Measurements from ENCODE around the gene KCTD5. TPM values are rescaled to one million over a fixed set of nuclear protein-coding genes. Genes with fewer than 3 reads are reported as not detected.
A peak's percentile ranks its signal among the peaks of the same experiment; 100 is the strongest.
"Not testable (repeated sequence)": the region's sequence is repeated elsewhere in the genome, so short reads cannot be mapped to it uniquely, and the experiment has no call there.

Gene KCTD5
- total RNA-seq, 1 experiment from 2014 or later: 49.4 TPM

- H3K9me3 Mint-ChIP-seq (ENCODE audit: unreplicated experiment); H3K27ac Mint-ChIP-seq (ENCODE audit: low read depth, unreplicated experiment); H3K4me3 Mint-ChIP-seq (ENCODE audit: unreplicated experiment); BruUV-seq (replicated peaks); H3K27me3 Mint-ChIP-seq (ENCODE audit: insufficient read depth, unreplicated experiment); intact Hi-C loops (cut with micrococcal nuclease): not testable (repeated sequence)
- CTCF ChIA-PET: interaction anchor here (0.8 kb wide), 2 partner anchors 14 to 477 kb away, joined by 4 read pairs; no protein-coding TSS in a partner anchor
- Mint-ChIP-seq H3K36me3 (ENCODE audit: insufficient read depth, unreplicated experiment) (peaks cover 27% of the 10 kb centered on the region), H3K4me1 (ENCODE audit: insufficient read depth, unreplicated experiment) (peaks cover 19% of the 10 kb centered on the region)
- POLR2A ChIA-PET: interaction anchor here (0.8 to 1.2 kb wide), 2 partner anchors 12 to 67 kb away, joined by 3 read pairs; partner anchors contain the start of gene KCTD5
- TF ChIP-seq, protein P1, sequence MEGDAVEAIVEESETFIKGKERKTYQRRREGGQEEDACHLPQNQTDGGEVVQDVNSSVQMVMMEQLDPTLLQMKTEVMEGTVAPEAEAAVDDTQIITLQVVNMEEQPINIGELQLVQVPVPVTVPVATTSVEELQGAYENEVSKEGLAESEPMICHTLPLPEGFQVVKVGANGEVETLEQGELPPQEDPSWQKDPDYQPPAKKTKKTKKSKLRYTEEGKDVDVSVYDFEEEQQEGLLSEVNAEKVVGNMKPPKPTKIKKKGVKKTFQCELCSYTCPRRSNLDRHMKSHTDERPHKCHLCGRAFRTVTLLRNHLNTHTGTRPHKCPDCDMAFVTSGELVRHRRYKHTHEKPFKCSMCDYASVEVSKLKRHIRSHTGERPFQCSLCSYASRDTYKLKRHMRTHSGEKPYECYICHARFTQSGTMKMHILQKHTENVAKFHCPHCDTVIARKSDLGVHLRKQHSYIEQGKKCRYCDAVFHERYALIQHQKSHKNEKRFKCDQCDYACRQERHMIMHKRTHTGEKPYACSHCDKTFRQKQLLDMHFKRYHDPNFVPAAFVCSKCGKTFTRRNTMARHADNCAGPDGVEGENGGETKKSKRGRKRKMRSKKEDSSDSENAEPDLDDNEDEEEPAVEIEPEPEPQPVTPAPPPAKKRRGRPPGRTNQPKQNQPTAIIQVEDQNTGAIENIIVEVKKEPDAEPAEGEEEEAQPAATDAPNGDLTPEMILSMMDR (IDR thresholded peaks at IDR 0.05; ENCODE audit: unreplicated experiment): peak; percentile 60
- DNase-seq (ENCODE audit: unreplicated experiment): peak; percentile 47
Observed at GRCh38 chr16:2670017-2670416, 12.3 kb upstream of the KCTD5 start.

- H3K27ac Mint-ChIP-seq (ENCODE audit: low read depth, unreplicated experiment); H3K4me3 Mint-ChIP-seq (ENCODE audit: unreplicated experiment); CTCF ChIA-PET; H3K27me3 Mint-ChIP-seq (ENCODE audit: insufficient read depth, unreplicated experiment); POLR2A ChIA-PET; BruUV-seq (replicated peaks); H3K9me3 Mint-ChIP-seq (ENCODE audit: unreplicated experiment); DNase-seq (ENCODE audit: unreplicated experiment); intact Hi-C loops (cut with micrococcal nuclease): not testable (repeated sequence)
- Mint-ChIP-seq H3K36me3 (ENCODE audit: insufficient read depth, unreplicated experiment) (peaks cover 29% of the 10 kb centered on the region), H3K4me1 (ENCODE audit: insufficient read depth, unreplicated experiment) (peaks cover 19% of the 10 kb centered on the region)
- TF ChIP-seq, protein P1 (IDR thresholded peaks at IDR 0.05; ENCODE audit: unreplicated experiment): peak; percentile 24
Observed at GRCh38 chr16:2671193-2671592, 11.1 kb upstream of the KCTD5 start.

DNA sequence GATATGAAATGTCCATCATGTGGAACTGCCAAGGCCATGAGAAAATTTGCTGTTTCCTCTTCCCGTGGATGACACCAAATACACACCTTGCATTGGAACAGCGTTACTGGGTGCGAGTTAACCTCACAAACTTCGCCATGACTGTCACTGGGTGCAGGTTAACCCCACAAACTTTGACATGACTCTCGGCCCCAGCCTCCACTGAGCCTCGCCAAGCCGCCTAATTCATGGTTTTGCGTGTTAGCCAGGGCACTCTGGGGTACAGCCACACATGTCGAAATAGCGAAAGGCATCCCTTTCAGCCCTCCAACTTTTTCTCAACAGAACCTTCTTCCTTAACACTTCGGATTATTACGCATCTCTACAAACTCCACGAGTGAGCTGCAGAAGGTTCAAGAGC, 10.6 kb upstream of the KCTD5 start:
- peaks cover 19% of the 10 kb centered on the region for H3K4me1 Mint-ChIP-seq (ENCODE audit: insufficient read depth, unreplicated experiment)
- peaks cover 27% of the 10 kb centered on the region for H3K36me3 Mint-ChIP-seq (ENCODE audit: insufficient read depth, unreplicated experiment)
- H3K27ac Mint-ChIP-seq (ENCODE audit: low read depth, unreplicated experiment): no peak overlapping the region
- intact Hi-C loops (cut with micrococcal nuclease): no loop called here
- ChIA-PET CTCF (interaction anchor here (0.6 kb wide), 1 partner anchor 10 kb away, joined by 4 read pairs; no protein-coding TSS in a partner anchor), POLR2A (no interaction called here)
- DNase-seq (ENCODE audit: unreplicated experiment): no peak
- no TSS peak for BruUV-seq (replicated peaks)
- H3K4me3 Mint-ChIP-seq (ENCODE audit: unreplicated experiment): peak overlapping the region; percentile 72
- H3K9me3 Mint-ChIP-seq (ENCODE audit: unreplicated experiment): no peaks in the 10 kb centered on the region
- TF ChIP-seq, protein P1 (IDR thresholded peaks at IDR 0.05; ENCODE audit: unreplicated experiment): no peak
- no peaks in the 10 kb centered on the region for H3K27me3 Mint-ChIP-seq (ENCODE audit: insufficient read depth, unreplicated experiment)

DNA sequence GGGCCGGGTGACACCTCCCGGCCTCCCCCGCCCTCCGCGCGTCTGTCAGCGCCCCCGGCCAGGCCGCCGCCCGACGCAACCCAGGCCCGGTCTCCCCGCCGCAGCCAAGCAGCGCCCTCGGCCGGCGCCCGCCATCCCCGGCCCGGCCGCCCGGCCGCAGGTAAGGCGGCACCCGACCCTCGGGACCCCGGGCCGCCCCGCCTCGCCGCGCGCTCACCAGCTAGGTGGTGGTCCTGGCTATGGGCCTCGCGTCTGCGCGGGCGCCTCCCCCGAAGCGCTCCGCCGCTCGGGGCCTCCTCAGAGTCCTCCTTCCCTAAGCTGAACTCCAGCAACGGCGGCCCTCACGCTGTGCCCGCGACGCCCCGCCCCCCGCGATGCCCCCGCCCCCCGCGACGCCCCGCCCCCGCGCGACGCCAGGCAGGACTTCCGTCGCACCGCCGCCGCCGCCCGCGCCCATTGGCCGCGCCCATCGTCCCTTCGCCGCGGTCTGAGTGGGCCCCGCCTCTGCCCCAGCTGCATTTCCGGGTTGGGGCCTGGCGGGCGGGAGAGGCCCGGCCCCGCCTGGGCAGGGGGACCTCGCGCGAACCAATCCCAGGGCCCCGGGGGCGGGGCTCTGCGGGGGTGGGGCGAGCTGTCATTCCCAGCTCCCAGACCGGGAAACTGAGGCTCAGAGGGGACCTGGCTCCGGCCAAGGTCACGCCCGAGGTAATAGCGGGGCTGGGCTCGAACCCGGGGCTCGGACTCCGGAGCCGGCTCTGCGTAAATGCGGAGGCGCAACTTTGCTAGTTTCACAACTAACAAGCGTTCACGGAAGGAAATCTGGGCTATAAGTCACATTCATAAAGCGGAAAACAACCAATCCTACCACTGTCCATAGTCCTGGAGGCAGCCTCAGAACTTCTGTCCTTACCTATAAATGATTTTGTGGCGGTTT, 9.0 kb upstream of the KCTD5 start:
- Mint-ChIP-seq H3K36me3 (ENCODE audit: insufficient read depth, unreplicated experiment) (peaks cover 19% of the 10 kb centered on the region), H3K27me3 (ENCODE audit: insufficient read depth, unreplicated experiment) (no peaks in the 10 kb centered on the region), H3K4me3 (ENCODE audit: unreplicated experiment) (peak overlapping the region; percentile 69), H3K9me3 (ENCODE audit: unreplicated experiment) (no peaks in the 10 kb centered on the region), H3K27ac (ENCODE audit: low read depth, unreplicated experiment) (peak overlapping the region; percentile 74), H3K4me1 (ENCODE audit: insufficient read depth, unreplicated experiment) (peaks cover 19% of the 10 kb centered on the region)
- DNase-seq (ENCODE audit: unreplicated experiment): peak; percentile 94
- ChIA-PET CTCF (interaction anchor here (0.6 kb wide), 1 partner anchor 86 kb away, joined by 3 read pairs; no protein-coding TSS in a partner anchor), POLR2A (interaction anchor here (0.7 to 1.5 kb wide), 7 partner anchors 9 to 195 kb away, joined by 3 to 18 read pairs (median 5); partner anchors contain the start of gene KCTD5)
- TF ChIP-seq, protein P1 (IDR thresholded peaks at IDR 0.05; ENCODE audit: unreplicated experiment): no peak
- no TSS peak for BruUV-seq (replicated peaks)
- intact Hi-C loops (cut with micrococcal nuclease): no loop called here
